ENCODE measurements around the gene MLLT6. TPM values are rescaled to one million over a fixed set of nuclear protein-coding genes. Genes with fewer than 3 reads are reported as not detected.

The MLLT6 gene
- total RNA-seq, 3 donors from 2014 or later: 90.1 to 164 (median 112) TPM

GRCh38 chr17:38719289-38719942 is 14.3 kb downstream of the MLLT6 start:
- H3K4me3 ChIP-seq: no peak overlapping the region
- ATAC-seq: no peak
- intact Hi-C loops (cut with DNase I, micrococcal nuclease): no loop called here
- DNase-seq: no peak
- TF ChIP-seq CTCF (IDR thresholded peaks at IDR 0.05): no peak
- no peaks in the 10 kb centered on the region for H3K9me3 ChIP-seq
- H3K36me3 ChIP-seq (ENCODE audit: low read depth): no peaks in the 10 kb centered on the region
- peaks cover 3% of the 10 kb centered on the region for H3K4me1 ChIP-seq (ENCODE audit: low read depth)

GRCh38 chr17:38719943-38720641 is 15.0 kb downstream of the MLLT6 start:
- no peaks in the 10 kb centered on the region for H3K9me3 ChIP-seq
- DNase-seq (peak in 2 of 3 donors; percentile 21 to 55), ATAC-seq (no peak)
- intact Hi-C loops (cut with DNase I, micrococcal nuclease): no loop called here
- no peaks in the 10 kb centered on the region for H3K36me3 ChIP-seq (ENCODE audit: low read depth)
- no peak overlapping the region for H3K4me3 ChIP-seq
- peaks cover 8% of the 10 kb centered on the region for H3K4me1 ChIP-seq (ENCODE audit: low read depth)
- no peak for TF ChIP-seq CTCF (IDR thresholded peaks at IDR 0.05)

GRCh38 chr17:38720941-38721340 is 15.9 kb downstream of the MLLT6 start:
- TF ChIP-seq CTCF (IDR thresholded peaks at IDR 0.05): no peak
- H3K4me3 ChIP-seq: no peak overlapping the region
- DNase-seq (no peak), ATAC-seq (no peak)
- H3K9me3 ChIP-seq: no peaks in the 10 kb centered on the region
- H3K36me3 ChIP-seq (ENCODE audit: low read depth): no peaks in the 10 kb centered on the region
- peaks cover 16% of the 10 kb centered on the region for H3K4me1 ChIP-seq (ENCODE audit: low read depth)
- intact Hi-C loops (cut with DNase I, micrococcal nuclease): no loop called here

GRCh38 chr17:38721802-38722201 is 16.7 kb downstream of the MLLT6 start:
- H3K36me3 ChIP-seq (ENCODE audit: low read depth): no peaks in the 10 kb centered on the region
- intact Hi-C loops (cut with DNase I, micrococcal nuclease): no loop called here
- no peaks in the 10 kb centered on the region for H3K9me3 ChIP-seq
- no peak for TF ChIP-seq CTCF (IDR thresholded peaks at IDR 0.05)
- H3K4me3 ChIP-seq: no peak overlapping the region
- no peak for DNase-seq
- peaks cover 17% of the 10 kb centered on the region for H3K4me1 ChIP-seq (ENCODE audit: low read depth)
- ATAC-seq: no peak

GRCh38 chr17:38724337-38724988 is 19.4 kb downstream of the MLLT6 start:
- peak; percentile 50 for ATAC-seq
- H3K4me3 ChIP-seq: no peak overlapping the region
- intact Hi-C loops (cut with DNase I, micrococcal nuclease): no loop called here
- H3K36me3 ChIP-seq (ENCODE audit: low read depth): no peaks in the 10 kb centered on the region
- no peaks in the 10 kb centered on the region for H3K9me3 ChIP-seq
- TF ChIP-seq CTCF (IDR thresholded peaks at IDR 0.05): no peak
- peaks cover 25% of the 10 kb centered on the region for H3K4me1 ChIP-seq (ENCODE audit: low read depth)
- peak in 2 of 3 donors; percentile 66 to 81 for DNase-seq
